ENCODE measurements around the gene NINL. TPM values are rescaled to one million over a fixed set of nuclear protein-coding genes. Genes with fewer than 3 reads are reported as not detected.
"Not testable (repeated sequence)": the region's sequence is repeated elsewhere in the genome, so short reads cannot be mapped to it uniquely, and the experiment has no call there.

NINL gene
- total RNA-seq, 1 donor from 2014 or later = 24.8 TPM

DNA sequence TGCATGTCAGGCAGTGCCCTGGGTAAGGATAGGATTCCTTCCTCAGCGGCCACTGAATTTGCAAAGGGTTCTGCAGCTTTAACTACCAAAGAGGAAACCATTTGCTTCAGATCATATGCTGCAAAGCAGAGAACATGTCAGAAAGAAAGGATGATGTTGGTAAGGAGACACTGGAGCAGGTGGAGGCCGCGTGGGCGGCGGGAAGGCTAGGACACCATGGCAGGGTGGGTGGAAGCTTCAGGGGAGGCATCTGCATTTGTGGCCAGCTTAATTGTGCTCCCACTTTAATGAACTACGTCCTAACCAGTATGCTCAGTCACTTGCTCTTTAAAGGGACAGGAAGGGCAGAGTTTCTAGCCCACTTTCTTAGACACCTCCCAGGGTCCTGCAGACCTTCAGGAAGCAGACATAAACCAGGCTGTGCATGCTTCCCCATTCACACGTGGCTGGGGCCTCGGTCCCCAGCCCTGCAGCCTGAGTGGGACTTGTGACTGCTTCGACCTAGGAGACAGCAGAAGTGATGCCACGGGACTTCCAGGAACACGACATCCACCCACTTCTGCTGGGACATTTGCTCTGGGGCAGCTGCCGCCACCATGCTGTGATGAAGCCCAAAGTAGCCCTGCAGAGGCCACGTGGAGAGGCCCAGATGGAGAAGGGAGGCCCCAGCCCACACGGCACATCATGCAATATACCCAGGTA is 101.7 kb downstream of the NINL start:
- DNase-seq = no peak

DNA sequence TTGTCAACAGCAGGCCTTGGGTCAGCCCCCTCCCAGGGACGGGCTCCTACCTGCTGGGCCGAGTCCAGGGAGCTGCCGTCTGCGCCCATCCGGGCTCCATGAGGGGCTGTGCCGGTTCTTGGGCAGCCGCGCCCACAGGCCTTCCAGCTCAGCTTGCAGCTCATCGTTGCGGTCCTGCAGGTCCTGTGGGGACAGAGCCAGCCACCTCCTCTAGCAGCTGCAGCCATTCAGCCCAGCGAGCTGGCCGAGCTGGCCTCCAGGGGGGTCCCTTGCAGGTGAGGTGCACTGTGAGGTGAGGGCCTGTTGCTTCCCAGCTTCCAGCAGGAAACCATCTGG is 103.4 kb downstream of the NINL start:
- DNase-seq = no peak

DNA sequence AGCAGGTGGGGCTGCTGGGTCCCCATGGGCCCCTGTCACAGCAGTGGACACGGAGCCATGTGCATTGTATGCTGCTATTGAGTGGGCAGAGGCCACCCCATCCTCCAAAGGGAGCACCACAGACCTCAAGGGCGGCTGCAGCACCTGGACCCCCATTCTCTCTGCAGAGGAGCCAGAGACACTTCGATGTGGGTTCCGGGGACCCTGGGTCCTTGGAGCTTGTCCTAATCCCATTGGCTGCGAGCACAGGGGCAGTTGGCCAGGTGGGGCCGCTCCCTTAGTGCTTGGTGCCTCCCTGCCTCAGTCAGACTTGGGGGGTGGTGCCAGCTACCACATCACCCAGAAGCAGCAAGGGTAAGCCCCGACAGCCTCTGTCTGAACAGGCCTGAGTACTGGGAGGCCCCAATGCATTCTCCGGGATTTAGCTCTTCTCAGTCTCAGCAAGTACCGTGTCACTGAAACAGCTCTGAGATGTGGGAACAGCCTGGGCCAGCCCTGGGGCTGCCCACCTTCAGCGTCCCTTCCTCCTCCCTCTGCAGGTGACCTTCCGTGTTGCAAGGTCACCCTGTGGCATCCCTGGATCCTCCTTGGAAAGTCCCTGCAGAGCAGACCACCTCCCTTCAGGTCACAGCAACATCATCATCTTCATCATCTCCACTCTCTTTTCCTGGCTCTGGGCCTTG is 104.0 kb downstream of the NINL start:
- no peak for DNase-seq

DNA sequence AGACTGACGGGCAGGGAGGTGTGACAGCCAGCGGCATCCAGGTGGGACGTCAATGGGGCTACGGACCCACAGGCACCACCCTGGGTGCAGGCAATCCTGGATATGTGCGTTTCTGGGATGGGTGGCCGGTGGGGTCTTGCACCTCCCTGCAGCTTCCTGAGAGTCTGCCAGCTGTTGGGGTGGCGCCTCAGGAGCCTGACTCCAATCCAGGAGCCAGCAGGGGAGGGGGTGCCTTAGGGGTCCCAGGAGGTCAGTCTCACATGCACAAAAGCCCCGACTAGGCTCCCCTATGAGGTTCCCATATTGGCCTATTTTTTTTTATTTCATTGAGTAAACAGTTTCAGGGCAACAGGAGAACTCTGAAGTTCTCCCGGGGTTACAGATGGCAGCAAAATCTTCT is 104.5 kb downstream of the NINL start:
- DNase-seq = no peak

DNA sequence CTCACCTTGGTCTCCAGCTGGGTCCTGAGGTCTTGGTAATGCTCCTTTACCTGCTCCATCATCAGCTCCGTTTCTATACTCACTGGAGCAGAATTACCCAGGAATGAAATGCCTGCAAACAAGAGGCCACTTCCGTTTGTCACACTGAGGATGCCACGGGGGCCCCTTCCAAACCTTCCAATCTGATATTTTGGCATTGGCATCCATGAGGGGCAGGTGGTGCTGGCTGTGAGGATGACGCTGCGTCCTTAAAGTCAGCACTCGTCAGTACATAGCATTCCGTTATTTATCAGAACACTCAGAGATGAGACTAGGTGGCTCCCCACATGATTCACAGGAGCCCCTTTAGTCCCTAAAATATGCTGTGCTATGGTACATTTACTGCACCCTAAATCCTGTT is 105.2 kb downstream of the NINL start:
- no peak for DNase-seq

DNA sequence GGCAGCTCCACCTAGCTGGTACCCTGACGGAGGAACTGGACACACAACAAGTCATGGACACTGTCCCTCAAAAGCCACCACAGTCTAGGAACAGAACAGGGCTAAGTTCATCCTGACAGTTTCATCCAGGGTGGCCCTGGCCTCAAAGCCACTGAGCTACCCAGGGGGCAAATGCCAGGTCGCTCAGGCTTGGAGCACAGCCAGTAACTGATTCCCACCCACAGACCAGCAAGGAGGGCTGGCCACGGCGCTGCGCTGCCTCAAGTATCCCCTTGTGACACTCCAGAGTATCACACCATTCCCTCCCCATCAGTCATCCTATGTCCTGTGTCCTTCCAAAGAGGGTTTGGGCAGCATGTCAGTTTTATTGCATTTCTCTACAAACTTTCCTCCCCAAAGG is 105.7 kb downstream of the NINL start:
- DNase-seq = no peak

DNA sequence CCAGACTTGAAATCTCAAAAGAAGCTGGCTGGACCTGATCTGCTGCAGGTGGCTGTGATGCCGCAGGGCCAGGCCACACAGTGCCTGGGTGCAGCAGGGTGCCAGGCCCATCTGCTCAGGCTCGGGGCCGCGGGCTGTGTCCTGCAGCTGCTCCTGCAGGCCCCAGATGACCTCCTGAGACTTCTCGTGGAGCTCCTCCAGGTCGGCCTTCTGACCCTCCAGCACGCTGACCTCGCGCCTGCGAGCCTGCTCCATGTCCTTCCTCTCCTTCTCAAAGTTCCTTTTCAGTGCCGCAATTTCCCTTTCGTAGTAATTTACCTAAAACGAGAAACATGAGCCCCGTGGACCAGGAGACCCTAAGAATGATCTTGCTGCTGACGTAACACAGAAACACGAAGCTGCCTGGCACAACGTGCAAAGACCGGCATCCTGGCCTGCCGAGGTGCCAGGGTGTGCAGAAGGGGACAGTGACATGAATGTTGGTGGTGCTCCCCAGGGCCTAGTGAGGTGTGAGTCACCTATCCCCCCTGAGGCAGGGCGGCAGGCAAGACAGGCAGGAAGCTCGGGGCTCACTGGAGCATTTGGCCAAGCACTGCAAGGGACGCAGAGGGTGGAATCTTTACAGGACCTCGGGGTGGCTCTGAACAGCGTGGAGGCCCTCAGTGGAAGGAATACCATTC is 106.3 kb downstream of the NINL start:
- DNase-seq = no peak

DNA sequence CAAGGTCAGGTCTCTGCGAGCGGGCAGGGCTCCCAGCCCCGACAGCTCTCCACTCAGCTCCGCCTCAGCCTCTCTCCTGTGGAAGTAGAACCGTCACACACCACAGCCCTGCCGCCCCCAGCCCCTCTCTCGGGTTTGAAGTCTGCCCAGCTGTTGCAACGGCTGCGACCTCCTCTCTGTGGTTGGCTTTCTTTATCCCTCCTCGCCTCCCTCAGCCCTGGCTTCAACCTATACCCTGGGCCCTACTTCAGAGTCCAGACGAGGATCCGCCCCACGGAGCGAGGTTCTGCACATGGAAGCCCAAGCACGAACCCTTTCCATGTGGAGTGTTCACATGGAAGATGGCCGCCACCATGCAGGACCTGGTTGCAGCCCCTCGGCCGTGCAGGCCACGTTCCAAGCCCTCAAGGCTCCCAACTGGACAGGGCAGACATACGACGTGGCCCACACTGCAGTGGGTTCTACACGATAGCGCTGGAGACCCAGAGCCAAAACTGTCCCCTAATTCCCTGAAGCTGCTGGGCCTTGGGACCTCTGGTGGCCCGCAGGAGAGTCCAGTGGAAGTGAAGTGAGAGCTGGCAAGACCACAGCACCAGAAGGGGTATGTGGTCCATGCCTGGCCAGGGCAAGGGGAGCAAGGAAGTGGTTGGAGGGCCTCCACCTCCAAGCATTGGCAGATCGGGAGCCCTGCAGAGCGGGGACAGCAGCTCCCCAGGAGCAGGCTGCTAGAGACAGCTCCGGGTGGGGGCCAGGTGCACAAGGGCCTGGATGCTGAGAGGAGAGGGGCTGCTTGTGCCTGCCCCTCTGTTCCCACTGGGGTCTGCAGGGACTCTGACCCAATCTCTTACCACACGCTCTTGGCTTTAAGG is 108.1 kb downstream of the NINL start:
- DNase-seq = no peak

DNA sequence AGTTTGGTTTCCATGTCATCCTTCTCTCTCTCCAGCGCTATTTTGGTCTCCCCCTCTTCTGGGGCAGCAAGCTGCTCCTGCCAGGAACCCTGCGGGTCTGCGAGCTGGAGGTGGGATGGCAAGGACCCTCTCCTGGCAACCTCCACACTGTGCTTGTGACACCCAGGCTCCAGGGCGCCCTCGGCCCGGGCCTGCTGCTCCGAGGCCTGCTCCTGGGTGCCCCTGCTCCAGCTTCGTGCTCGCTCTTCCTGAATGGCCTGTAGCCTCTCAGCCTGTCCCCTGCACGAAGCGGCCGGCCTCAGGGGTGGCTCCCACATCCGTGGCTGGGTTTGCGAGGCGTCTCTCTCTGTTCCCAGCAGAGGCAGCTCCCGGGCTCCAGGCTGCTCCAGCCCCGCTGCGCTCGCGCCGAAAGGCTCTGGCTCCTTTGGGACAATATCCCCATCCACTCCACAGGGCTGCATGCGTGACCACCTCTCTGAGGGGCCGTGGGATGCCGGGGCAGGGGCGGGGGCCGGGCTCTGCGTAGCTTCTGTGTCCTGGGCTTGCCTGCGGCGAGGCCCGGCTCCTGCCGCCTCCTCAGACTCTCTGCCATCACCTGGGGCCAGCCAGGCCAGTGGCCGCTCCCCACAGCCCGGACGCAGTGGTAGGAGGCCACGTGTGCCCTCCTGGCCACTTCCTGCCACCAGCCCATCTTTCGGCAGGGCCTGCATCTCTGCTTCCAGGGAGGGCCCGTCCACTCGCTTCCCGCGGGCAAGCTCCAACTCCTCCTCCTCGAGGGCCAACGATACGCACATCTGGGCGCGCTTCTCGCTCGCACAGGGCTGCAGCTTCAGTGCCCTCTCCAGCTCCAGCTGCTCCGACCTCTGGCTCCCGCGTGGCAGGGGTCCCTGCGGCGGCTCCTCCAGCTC is 109.0 kb downstream of the NINL start:
- DNase-seq = no peak

DNA sequence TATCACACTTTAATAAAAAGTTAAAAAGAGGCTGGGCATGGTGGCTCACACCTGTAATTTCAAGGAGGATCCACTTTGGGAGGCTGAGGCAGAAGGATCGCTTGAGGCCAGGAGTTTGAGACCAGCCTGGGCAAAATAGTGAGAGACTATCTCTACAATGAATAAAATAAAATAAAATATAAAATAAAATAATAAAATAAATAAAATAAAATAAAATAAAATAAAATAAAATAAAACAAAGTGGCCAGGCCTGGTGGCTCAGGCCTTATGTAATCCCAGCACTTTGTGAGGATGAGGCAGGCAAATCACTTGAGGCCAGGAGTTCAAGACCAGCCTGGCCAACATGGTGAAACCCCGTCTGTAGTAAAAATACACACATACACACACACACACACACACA is 112.0 kb downstream of the NINL start:
- not testable (repeated sequence) for DNase-seq

DNA sequence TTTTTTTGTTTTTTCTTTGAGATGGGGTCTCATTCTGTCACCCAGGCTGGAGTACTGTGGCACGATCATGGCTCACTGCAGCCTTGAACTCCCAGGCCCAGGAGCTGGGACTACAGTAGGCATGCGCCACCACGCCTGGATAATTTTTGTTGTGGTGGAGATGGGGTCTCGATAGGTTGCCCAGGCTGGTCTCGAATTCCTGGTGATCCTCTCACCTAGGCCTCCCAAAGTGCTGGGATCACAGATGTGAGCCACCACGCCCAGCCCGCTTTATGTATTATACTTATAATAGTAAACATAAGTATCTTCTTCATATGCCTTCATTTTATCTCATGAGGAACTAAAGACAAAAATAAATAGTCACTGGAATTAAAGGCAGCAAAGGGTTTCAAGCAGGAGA is 114.3 kb downstream of the NINL start:
- no peak for DNase-seq

DNA sequence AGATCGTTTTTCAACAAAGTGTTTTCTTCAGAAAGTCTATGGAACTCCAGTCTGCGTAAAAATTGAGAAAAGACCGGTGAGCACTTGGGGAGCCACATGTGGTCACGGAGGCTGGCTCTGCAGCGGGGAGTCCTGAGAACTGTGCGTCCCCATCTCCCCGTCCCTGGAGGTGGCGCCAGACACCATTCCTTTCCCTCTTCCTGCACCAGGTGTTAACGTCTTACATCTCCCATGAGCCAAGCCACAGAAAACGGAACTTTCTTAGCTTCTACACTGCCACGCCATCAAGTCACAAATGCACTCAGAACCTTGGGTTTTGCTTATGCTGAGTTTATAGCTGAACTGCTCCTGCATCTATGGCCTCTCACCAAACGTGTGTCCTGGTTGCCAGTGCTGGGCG is 115.3 kb downstream of the NINL start:
- DNase-seq = peak; percentile 66

DNA sequence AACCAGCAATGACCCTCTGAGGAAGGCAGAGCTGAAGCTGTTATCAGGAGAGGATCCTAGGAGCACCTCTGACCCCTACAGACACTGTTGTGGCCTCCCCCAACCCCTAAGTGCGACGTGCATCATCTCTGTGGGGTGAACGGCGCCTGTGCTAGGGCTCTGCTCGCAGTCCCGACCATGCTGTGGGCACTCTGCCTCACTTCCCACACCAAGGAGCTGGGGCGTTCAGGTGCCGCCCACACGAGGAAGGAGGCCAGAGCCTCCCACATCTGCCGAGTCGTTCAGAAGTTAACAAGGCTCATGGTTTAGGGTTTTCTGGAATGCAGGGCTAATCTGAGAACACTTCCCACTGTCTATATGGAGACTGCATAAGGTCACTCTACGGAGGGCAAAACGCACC is 115.8 kb downstream of the NINL start:
- DNase-seq = no peak

DNA sequence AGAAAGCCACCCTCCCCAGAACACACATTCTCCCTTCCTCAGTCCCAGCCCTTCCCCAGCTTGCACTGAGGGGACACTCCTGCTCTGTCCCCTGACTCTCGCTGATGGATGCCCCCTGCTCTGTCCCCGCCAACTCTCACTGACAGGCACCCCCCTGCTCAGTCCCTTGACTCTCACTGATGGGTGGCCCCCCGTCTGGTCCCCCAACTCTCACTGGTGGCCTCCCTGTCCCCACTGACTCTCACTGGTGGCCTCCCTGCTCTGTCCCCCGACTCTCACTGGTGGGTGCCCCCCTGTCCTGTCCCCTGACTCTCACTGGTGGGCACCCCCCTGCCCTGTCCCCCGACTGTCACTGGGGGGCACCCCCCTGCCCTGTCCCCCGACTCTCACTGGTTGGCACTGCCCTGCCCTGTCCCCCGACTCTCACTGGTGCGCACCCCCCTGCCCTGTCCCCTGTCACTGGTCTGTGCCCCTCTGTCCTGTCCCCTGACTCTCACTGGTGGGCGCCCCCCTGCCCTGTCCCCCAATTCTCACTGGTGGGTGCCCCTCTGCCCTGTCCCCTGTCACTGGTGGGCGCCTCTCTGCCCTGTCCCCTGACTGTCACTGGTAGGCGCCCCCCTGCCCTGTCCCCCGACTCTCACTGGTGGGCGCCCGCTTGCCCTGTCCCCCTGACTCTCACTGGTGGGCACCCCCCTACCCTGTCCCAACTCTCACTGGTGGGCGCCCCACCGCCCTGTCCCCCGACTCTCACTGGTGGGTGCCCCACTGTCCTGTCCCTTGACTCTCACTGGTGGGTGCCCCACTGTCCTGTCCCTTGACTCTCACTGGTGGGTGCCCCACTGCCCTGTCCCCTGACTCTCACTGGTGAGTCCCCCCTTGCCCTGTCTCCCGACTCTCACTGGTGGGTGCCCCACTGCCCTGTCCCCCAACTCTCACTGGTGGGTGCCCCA is 116.9 kb downstream of the NINL start:
- no peak for DNase-seq

DNA sequence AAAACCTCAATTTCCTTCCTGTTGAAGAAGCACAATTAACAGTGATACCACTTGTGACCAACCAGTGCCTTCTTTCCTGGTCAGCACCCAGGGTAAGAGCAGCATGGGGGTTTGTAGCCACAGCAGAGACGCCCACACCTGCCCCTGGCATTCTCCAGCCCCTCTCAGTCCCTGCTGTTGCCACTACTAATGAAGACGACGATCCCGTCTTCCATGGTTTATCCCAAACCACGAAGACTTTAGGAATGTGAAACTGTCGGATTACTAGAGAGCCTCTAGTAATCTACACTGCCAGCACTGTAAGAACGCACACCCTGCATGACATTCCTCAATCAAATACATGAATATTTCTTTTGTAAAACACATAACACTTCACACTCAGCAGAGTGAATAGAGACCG is 117.9 kb downstream of the NINL start:
- no peak for DNase-seq

DNA sequence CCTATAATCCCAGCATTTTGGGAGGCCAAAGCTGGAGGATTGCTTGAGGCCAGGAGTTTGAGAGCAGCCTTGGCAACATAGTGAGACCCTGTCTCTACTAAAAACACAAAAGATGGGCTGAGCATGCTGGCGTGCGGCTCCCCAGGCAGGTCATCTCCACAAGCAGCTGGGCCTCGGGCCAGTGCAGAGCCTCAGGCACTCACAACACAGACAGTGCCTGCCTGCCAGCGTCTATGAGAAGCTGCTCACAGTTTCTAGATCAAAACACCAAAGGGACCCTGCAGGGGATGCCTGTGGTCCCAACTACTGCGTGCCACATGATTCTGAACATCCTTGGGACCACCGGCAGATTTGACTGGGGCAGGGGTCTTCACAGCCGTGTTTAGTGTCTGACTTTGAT is 118.5 kb downstream of the NINL start:
- DNase-seq = no peak

DNA sequence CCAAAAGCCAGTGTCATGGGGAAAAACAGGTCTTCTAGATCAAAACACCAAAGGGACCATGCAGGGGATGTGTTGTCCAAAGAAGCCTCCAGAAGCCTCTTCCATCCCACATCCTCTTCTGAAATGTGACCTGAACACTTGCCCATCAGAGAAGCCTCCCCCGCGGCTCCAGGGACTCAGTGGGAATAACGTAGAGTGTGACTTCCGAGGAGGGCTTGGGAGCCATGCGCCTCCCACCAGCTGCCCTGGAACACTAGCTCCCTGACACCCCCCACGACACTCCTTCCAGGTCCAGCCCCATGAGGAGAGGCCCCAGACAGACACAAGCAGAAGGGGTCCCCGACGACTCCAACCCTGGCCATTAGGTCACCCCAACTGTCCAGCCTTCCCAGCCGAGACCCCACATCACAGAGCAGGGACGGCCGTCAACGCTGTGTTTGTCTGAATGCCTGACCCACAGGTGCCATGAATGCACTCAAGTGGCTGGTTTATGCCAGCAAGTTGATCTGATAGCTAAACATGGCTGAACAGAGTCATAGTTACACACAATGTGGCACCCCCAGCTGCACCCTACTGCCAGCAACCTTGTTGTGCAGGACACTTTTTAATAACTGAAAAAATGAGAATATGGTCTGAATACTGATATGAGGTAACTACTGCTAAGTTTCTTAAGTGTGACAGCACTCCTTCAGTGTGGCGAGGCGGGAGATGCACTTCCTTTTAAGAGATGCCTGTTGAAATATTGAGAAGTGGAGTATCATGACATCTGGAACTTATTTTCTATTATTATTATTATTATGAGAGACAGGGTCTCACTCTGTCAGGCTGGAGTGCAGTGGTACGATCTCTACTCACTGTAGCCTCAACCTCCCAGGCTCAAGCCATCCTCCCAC is 119.8 kb downstream of the NINL start:
- no peak for DNase-seq

DNA sequence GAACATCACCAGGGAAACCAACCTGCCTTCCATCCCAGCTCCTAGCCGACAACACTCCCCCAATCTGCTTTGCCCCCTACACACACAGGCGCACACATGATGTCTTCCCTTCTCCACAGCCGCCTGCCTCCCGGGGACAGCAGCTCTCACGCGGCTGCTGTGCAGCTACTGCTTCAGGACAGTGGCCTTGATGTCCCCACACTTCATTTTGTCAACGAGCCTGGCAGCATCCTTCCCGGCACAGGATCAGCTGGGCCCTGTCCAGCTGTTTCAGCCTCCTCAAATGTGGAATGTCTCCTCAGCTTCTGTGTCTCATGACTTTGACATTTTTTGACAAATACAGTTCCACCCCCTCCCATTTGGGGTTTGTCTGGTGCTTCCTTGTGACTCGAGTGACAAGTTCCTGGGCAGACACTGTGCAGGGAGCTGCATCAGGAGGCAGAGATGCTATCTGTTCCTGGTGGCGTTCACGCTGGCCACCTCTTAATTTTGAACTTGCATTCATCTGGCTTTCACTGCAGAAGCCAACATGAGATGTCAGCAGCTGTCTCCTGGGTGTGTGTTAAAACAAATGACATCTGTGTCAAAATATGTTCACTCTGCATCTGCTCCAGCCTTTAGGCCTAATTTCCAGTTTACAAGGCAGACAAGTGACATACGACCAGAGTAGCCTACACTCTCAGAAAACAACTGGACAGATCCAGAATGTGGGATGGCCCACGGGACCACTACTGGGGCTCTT is 120.7 kb downstream of the NINL start:
- no peak for DNase-seq

Measured in dermis blood vessel endothelial cell (primary cell).